NOMO-1 treated with dmso at 0.1 percent for 144 hours (cell line): ENCODE results near the gene DNAH14.
"Not testable (repeated sequence)": the region's sequence is repeated elsewhere in the genome, so short reads cannot be mapped to it uniquely, and the experiment has no call there.

Experiments
- DNase-seq: peaks from one replicate; lab custom pipeline; 2025; ENCODE audit not compliant: unreplicated experiment; lab: John Stamatoyannopoulos, UW

DNAH14 gene

GRCh38 chr1:225341642-225342041, 412.2 kb downstream of the DNAH14 start:
- DNase-seq = no peak

DNA sequence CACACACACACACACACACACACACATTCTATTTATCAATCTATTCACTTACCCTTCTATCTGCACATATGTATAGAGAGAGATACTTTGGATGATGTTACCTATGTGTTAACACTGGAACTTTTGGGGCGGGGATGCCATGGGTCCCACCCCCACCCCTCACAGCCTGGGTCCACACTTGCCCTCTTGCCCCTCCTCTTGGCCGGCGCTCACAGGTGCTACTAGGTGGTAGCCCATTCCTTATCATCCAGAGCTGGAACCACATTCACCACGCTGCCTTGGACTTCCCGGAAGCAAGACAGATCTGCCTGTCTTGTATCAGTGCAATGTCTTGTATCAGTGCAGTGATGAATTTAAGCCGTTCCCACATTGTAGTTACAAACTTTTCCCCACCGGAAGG, 413.2 kb downstream of the DNAH14 start:
- no peak for DNase-seq

DNA sequence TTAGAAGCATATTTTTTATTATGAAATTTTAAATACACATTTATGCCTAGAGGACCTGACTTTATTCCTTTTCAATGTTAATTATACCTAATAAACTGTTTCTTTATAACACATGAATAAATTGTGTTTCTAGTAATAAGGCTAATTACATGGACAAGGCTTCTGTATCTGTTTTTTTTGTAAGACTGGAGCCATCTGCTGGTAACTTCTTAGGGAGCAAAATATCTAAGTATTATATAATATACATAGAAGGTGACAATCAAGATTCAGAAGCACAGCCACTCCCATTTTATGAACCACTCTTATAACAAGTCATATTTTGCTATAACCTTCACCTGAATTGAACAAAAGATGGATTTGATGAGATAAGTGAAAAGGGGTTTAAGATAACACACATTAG, 414.1 kb downstream of the DNAH14 start:
- DNase-seq = peak; percentile 32

- DNase-seq = no peak
Measured at GRCh38 chr1:225347123-225347683, 417.7 kb downstream of the DNAH14 start.

DNA sequence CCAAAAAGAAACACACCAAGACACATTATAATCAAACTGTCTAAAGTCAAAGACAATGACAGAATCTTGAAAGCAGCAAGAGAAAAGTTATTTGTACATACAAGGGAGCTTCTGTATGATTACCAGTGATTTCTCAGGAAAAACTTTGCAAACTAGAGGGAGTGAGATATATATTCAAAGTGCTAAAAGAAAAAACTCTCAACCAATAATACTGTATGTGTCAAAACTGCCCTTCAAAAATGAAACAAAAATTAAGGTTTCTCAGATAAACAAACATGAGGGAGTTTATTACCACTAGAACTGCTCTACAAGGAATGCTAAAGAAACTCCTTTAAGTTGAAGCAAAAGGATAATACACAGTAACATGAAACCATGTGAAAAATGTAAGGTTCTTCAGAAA, 418.9 kb downstream of the DNAH14 start:
- no peak for DNase-seq

GRCh38 chr1:225349826-225350225, 420.4 kb downstream of the DNAH14 start:
- DNase-seq = no peak

DNA sequence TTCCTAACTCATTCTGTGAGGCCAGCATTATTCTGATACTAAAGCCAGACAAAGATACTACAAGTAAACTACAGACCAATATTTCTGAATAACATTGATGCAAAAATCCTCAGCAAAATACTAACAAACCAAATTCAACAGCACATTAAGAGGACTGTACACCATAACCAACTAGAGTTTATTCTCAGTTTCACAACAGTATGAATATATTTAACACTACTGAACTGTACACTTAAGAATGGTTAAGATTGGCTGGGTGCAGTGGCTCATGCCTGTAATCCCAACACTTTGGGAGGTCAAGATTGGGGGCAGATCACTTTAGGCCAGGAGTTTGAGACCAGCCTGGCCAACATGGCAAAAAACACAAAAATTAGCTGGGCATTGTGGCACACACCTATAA, 421.4 kb downstream of the DNAH14 start:
- no peak for DNase-seq

- DNase-seq = no peak
Measured at GRCh38 chr1:225354906-225355305, 425.4 kb downstream of the DNAH14 start.

- DNase-seq = no peak
Measured at GRCh38 chr1:225355863-225356262, 426.4 kb downstream of the DNAH14 start.

- no peak for DNase-seq
Measured at GRCh38 chr1:225360119-225360518, 430.6 kb downstream of the DNAH14 start.

GRCh38 chr1:225361176-225361575, 431.7 kb downstream of the DNAH14 start:
- DNase-seq = no peak

GRCh38 chr1:225362805-225363204, 433.3 kb downstream of the DNAH14 start:
- no peak for DNase-seq

DNA sequence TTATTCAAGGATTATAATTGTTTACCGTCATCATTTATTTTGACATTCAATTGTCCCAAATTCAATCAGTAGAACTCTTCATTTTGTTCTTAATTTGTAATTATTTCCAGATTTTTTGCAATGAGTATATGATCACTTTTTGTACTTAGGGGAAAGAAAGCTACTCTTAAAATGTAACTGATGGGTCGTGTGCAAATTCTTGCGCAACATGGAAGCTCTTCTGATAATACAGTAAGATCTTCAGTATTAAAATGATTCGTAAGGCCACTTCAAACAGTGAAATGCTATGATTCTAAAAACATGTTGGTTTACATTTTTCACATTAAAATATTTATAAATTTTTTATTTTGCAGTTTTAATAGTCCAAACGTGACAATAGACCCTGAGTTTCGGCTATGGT, 435.0 kb downstream of the DNAH14 start:
- DNase-seq = no peak

GRCh38 chr1:225366018-225366417, 436.5 kb downstream of the DNAH14 start:
- DNase-seq = no peak

GRCh38 chr1:225366552-225366951, 437.1 kb downstream of the DNAH14 start:
- DNase-seq = no peak

DNA sequence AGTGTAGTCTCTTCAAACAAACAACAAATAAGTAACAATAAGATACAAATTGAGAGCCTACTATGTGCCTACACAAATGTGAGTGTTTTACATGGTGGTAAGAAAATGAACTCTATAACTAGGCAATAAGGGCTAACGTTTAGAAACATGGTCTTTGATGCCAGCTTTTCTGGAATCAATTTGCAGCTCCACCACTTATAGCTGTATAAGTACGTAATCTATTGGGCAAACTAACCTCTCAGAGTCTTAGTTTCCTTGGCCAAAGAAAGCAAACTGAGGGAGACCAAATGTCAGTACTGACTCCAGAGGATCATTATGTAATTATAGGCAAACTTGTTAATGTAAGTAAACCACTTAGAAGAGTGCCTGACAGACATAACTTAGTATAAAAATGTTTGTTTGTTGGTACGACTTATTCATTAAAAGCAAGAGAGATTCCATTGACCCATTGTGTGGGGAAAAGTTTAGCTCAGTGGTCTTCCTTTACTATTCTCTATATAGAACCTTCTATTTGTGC, 438.6 kb downstream of the DNAH14 start:
- DNase-seq = no peak

DNA sequence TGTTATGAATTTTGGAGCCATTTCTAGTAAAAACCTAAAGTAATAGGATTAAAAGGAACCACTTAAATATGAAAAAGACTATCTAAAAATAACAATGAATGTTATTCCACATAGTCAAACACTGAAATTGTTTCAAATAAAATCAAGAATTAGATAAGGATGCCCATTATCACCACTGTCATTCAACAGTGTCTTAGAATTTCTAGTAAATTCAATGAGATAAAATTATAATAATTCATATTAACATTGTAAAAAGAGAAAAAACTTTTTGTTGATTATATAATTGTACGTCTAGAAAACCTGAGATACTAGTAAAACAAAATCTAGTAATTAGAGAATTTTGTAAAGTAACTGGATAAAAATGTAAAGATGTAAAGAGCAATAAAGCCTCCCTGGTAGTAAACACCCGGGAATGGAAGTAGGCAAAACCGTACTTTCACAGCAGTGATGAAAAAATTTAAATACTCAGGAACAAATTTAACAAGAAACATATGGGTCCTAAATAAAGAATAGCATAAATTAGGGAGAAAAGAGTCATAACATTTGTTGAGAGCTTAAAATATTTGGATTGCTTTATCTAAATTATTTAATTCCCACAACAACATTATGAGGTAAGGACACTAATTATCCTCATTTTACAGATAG, 442.0 kb downstream of the DNAH14 start:
- DNase-seq = no peak

- DNase-seq = no peak
Measured at GRCh38 chr1:225373155-225373554, 443.7 kb downstream of the DNAH14 start.

DNA sequence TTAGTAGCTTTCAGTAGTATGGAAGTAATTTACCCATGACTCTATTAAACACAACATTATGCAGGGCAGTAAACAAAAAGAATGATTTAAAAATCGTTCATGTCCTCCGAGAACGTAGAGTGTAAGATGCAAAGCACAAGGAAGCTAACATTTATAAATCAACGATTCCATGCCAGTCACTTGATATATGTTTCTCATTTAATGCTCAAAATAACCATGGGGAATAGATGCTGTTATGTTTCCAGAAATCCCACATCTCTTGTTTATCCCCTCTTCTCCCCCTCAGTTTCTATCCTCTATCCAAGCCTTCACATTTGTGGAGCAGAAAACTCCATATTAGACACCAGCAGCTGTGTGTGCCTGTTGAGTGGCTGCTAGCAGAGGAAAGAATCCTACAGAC, 445.5 kb downstream of the DNAH14 start:
- no peak for DNase-seq

GRCh38 chr1:225378880-225379279, 449.4 kb downstream of the DNAH14 start:
- no peak for DNase-seq

DNA sequence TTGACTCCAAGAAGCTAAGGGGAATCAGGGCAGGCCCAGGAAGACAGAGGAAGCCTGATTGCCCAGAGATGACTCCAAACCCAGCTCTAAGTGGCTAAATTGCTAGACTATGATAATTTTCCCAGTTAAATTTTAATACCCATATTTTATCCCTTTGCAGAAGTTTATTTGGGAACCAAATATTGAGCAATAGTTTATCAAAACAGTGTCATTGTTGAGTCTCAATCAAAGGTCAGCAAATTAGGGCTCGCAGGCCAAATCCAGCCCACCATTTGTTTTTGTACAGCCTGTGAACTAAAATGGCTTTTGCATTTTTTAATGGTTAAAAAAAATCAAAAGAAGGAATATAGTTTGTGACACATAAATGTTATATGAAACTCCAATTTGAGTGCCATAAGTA, 451.2 kb downstream of the DNAH14 start:
- DNase-seq = no peak

GRCh38 chr1:225386860-225387259, 457.4 kb downstream of the DNAH14 start:
- not testable (repeated sequence) for DNase-seq

GRCh38 chr1:225388372-225388771, 458.9 kb downstream of the DNAH14 start:
- no peak for DNase-seq
